ENCODE measurements around the gene CLDN1.

The CLDN1 gene

DNA sequence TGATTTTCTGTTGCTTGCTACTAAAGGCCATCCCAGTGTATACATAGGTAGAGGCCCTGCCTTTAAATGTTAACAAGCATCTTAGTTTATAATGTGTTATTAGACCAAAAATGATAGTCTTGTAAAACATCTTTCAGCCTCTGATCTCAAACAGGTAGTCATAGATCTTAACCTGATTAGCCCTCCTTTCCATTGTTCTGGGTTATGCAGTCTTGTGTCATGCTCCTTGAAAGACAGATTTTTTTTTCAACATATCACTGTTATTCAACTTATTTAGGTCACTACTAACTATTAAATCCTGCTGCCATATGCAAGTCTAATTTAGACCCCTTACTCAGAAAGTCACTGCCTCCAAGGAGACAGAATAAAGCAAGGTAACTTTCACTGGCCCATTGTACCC lies 46.6 kb upstream of the CLDN1 start:
- DNase-seq (ENCODE audit: low spot score), result no peak
- TF ChIP-seq, protein P1, sequence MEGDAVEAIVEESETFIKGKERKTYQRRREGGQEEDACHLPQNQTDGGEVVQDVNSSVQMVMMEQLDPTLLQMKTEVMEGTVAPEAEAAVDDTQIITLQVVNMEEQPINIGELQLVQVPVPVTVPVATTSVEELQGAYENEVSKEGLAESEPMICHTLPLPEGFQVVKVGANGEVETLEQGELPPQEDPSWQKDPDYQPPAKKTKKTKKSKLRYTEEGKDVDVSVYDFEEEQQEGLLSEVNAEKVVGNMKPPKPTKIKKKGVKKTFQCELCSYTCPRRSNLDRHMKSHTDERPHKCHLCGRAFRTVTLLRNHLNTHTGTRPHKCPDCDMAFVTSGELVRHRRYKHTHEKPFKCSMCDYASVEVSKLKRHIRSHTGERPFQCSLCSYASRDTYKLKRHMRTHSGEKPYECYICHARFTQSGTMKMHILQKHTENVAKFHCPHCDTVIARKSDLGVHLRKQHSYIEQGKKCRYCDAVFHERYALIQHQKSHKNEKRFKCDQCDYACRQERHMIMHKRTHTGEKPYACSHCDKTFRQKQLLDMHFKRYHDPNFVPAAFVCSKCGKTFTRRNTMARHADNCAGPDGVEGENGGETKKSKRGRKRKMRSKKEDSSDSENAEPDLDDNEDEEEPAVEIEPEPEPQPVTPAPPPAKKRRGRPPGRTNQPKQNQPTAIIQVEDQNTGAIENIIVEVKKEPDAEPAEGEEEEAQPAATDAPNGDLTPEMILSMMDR (IDR thresholded peaks at IDR 0.05; ENCODE audit: poor library complexity, severe bottlenecking), result no peak
- Histone ChIP-seq H3K4me1 (ENCODE audit: insufficient read depth, poor library complexity, severe bottlenecking) (peaks cover 51% of the 10 kb centered on the region), H3K27ac (ENCODE audit: poor library complexity, severe bottlenecking) (peak overlapping the region; percentile 88), H3K36me3 (ENCODE audit: low read depth) (no peaks in the 10 kb centered on the region), H3K4me3 (ENCODE audit: severe bottlenecking) (no peak overlapping the region), H3K27me3 (ENCODE audit: insufficient read depth, poor library complexity, severe bottlenecking) (no peaks in the 10 kb centered on the region), H3K9me3 (ENCODE audit: severe bottlenecking) (no peaks in the 10 kb centered on the region)
- no peak for ATAC-seq (ENCODE audit: low read depth)

DNA sequence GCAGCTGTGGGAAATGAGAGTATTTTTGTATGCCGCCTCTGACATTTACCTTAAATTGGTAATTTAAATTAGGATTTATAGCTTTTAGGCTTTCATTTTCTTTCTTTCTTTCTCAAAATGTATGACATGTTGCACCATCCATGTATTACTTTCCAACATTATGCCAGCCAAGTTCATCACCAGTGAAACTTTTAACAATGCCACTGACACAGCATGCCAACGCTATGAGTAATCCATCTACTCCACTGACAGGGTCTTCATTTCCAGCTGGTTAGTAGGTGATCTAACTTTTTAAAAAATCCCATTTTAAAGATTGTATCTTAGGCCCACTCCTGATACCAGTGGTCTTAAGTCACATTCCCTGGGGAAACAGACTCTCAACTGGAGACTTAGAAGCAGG lies 43.9 kb upstream of the CLDN1 start:
- H3K27ac ChIP-seq (ENCODE audit: poor library complexity, severe bottlenecking), result peak overlapping the region; percentile 37
- no peaks in the 10 kb centered on the region for H3K36me3 ChIP-seq (ENCODE audit: low read depth)
- no peak overlapping the region for H3K4me3 ChIP-seq (ENCODE audit: severe bottlenecking)
- TF ChIP-seq, protein P1 (IDR thresholded peaks at IDR 0.05; ENCODE audit: poor library complexity, severe bottlenecking), result no peak
- ATAC-seq (ENCODE audit: low read depth), result peak; percentile 61; the same call in 2 of the 3 replicates
- H3K27me3 ChIP-seq (ENCODE audit: insufficient read depth, poor library complexity, severe bottlenecking), result no peaks in the 10 kb centered on the region
- H3K4me1 ChIP-seq (ENCODE audit: insufficient read depth, poor library complexity, severe bottlenecking), result peaks cover 38% of the 10 kb centered on the region
- DNase-seq (ENCODE audit: low spot score), result no peak
- no peaks in the 10 kb centered on the region for H3K9me3 ChIP-seq (ENCODE audit: severe bottlenecking)

DNA sequence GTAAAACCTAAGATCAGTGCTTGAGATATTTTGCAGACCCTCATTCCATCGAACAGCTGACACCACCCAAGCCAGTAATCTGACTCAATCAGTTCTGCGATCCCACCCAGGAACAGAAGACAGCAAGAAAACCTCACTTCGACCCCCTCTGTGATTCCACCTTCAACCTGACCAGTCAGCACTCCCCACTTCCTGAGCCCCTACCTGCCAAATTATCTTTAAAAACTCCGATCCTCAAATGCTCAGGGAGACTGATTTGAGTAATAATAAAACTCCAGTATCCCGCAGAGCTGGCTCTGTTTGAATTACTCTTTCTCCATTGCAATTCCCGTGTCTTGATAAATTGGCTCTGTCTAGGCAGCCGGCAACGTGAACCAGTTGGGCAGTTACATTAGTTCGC lies 40.0 kb upstream of the CLDN1 start:
- Histone ChIP-seq H3K4me3 (ENCODE audit: severe bottlenecking) (no peak overlapping the region), H3K9me3 (ENCODE audit: severe bottlenecking) (no peaks in the 10 kb centered on the region), H3K4me1 (ENCODE audit: insufficient read depth, poor library complexity, severe bottlenecking) (peaks cover 17% of the 10 kb centered on the region), H3K27ac (ENCODE audit: poor library complexity, severe bottlenecking) (no peak overlapping the region), H3K36me3 (ENCODE audit: low read depth) (no peaks in the 10 kb centered on the region), H3K27me3 (ENCODE audit: insufficient read depth, poor library complexity, severe bottlenecking) (no peaks in the 10 kb centered on the region)
- DNase-seq (ENCODE audit: low spot score) (no peak), ATAC-seq (ENCODE audit: low read depth) (no peak)
- TF ChIP-seq, protein P1 (IDR thresholded peaks at IDR 0.05; ENCODE audit: poor library complexity, severe bottlenecking), result no peak

DNA sequence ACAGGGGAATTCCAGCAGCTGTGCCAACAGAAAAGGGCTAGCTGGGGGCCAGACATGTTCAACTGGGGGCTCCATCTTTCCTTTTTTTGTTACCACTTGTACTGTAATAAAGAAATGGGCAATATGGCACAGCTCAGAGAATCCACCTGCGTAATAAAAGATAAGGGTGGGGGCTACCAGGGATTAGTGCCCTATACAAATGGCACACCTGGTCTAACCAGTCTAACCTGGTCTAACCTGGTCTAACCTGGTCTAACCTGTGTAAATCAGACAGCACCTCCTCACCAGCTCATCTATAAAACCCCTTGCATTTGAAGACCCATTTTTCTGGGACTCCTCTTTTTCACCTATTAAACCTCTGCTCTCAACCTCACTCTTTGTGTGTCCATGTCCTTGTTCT lies 39.5 kb upstream of the CLDN1 start:
- no peak for DNase-seq (ENCODE audit: low spot score)
- no peak overlapping the region for H3K4me3 ChIP-seq (ENCODE audit: severe bottlenecking)
- no peaks in the 10 kb centered on the region for H3K36me3 ChIP-seq (ENCODE audit: low read depth)
- TF ChIP-seq, protein P1 (IDR thresholded peaks at IDR 0.05; ENCODE audit: poor library complexity, severe bottlenecking), result no peak
- H3K27ac ChIP-seq (ENCODE audit: poor library complexity, severe bottlenecking), result no peak overlapping the region
- no peaks in the 10 kb centered on the region for H3K9me3 ChIP-seq (ENCODE audit: severe bottlenecking)
- H3K27me3 ChIP-seq (ENCODE audit: insufficient read depth, poor library complexity, severe bottlenecking), result no peaks in the 10 kb centered on the region
- H3K4me1 ChIP-seq (ENCODE audit: insufficient read depth, poor library complexity, severe bottlenecking), result peaks cover 20% of the 10 kb centered on the region
- ATAC-seq (ENCODE audit: low read depth), result no peak

DNA sequence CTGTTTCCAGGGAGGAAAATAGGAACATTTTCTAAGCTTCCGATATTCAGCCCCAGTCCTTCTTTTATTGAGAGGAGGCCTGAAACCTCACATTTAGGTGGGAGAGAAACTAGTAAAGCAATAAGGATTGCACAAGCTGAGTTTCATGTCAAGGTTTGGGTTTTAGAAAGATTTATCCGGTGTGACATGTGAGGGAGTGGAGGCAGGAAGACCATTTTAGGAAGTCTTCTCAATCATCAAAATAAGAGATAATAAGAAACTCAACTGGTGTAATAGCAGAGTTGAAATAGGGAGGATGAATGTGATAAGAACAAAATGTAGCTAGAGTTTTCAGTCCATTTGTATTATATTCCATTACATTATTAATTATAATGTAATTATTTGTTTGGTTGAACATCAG lies 38.0 kb upstream of the CLDN1 start:
- no peaks in the 10 kb centered on the region for H3K36me3 ChIP-seq (ENCODE audit: low read depth)
- DNase-seq (ENCODE audit: low spot score) (no peak), ATAC-seq (ENCODE audit: low read depth) (no peak)
- H3K4me1 ChIP-seq (ENCODE audit: insufficient read depth, poor library complexity, severe bottlenecking), result peaks cover 7% of the 10 kb centered on the region
- H3K27ac ChIP-seq (ENCODE audit: poor library complexity, severe bottlenecking), result no peak overlapping the region
- no peaks in the 10 kb centered on the region for H3K9me3 ChIP-seq (ENCODE audit: severe bottlenecking)
- no peak overlapping the region for H3K4me3 ChIP-seq (ENCODE audit: severe bottlenecking)
- TF ChIP-seq, protein P1 (IDR thresholded peaks at IDR 0.05; ENCODE audit: poor library complexity, severe bottlenecking), result no peak
- H3K27me3 ChIP-seq (ENCODE audit: insufficient read depth, poor library complexity, severe bottlenecking), result no peaks in the 10 kb centered on the region

Data from RWPE2 (cell line).